ENCODE measurements around the gene ZCCHC17.

The ZCCHC17 gene

GRCh38 chr1:31345635-31346034 is 48.8 kb downstream of the ZCCHC17 start:
- Histone ChIP-seq H3K27me3 (ENCODE audit: insufficient read depth, low read depth, severe bottlenecking) (no peaks in the 10 kb centered on the region), H3K9me3 (ENCODE audit: severe bottlenecking) (no peaks in the 10 kb centered on the region), H3K4me3 (ENCODE audit: low read depth, low read length) (no peak overlapping the region), H3K27ac (no peak overlapping the region), H3K36me3 (peaks cover 22% of the 10 kb centered on the region)
- DNase-seq: no peak
- TF ChIP-seq, protein P1, sequence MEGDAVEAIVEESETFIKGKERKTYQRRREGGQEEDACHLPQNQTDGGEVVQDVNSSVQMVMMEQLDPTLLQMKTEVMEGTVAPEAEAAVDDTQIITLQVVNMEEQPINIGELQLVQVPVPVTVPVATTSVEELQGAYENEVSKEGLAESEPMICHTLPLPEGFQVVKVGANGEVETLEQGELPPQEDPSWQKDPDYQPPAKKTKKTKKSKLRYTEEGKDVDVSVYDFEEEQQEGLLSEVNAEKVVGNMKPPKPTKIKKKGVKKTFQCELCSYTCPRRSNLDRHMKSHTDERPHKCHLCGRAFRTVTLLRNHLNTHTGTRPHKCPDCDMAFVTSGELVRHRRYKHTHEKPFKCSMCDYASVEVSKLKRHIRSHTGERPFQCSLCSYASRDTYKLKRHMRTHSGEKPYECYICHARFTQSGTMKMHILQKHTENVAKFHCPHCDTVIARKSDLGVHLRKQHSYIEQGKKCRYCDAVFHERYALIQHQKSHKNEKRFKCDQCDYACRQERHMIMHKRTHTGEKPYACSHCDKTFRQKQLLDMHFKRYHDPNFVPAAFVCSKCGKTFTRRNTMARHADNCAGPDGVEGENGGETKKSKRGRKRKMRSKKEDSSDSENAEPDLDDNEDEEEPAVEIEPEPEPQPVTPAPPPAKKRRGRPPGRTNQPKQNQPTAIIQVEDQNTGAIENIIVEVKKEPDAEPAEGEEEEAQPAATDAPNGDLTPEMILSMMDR (IDR thresholded peaks at IDR 0.05; ENCODE audit: low read depth, low read length): no peak

DNA sequence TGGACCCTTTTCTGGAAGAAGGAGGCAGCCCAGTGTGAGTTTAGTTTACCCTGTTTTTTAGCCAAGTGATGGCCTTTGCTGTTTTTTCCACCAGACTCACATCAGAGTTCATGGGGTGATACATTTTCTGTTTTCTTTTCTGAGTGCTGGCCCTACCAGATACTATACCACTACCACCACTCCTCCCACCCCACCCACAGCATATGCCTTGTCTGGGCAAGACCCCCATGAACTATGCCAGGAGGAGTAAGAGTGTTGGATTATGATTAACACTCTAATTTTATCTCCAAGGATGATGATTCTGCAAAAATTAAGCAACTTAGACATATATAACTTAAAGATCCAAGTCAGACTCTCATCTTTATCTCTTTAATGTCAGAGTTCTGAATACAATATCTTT is 50.0 kb downstream of the ZCCHC17 start:
- TF ChIP-seq, protein P1 (IDR thresholded peaks at IDR 0.05; ENCODE audit: low read depth, low read length): no peak
- Histone ChIP-seq H3K36me3 (peaks cover 29% of the 10 kb centered on the region), H3K9me3 (ENCODE audit: severe bottlenecking) (no peaks in the 10 kb centered on the region), H3K27ac (no peak overlapping the region), H3K27me3 (ENCODE audit: insufficient read depth, low read depth, severe bottlenecking) (no peaks in the 10 kb centered on the region), H3K4me3 (ENCODE audit: low read depth, low read length) (no peak overlapping the region)
- DNase-seq: no peak

- Histone ChIP-seq H3K9me3 (ENCODE audit: severe bottlenecking) (no peaks in the 10 kb centered on the region), H3K27me3 (ENCODE audit: insufficient read depth, low read depth, severe bottlenecking) (no peaks in the 10 kb centered on the region), H3K27ac (no peak overlapping the region), H3K4me3 (ENCODE audit: low read depth, low read length) (no peak overlapping the region), H3K36me3 (peaks cover 38% of the 10 kb centered on the region)
- TF ChIP-seq, protein P1 (IDR thresholded peaks at IDR 0.05; ENCODE audit: low read depth, low read length): no peak
- DNase-seq: no peak
Observed at GRCh38 chr1:31348449-31348848, 51.6 kb downstream of the ZCCHC17 start.

DNA sequence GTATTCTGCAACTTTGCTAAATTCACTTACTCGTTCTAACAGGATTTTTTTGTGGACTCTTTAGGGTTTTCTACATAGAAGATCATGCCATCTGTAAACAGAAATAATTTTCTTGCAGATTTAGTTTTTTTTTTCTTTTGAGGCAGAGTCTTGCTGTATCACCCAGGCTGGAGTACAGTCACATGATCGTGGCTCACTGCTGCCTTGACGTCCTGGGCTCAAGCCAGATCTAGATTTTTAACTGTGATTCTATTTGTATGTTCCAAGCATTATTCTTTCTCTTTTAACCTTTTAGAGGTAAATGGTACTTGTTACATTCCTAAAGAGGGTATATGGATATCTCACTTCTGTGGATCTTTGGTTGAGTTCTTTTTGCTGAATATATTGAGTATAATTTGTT is 57.5 kb downstream of the ZCCHC17 start:
- peaks cover 41% of the 10 kb centered on the region for H3K36me3 ChIP-seq
- TF ChIP-seq, protein P1 (IDR thresholded peaks at IDR 0.05; ENCODE audit: low read depth, low read length): no peak

DNA sequence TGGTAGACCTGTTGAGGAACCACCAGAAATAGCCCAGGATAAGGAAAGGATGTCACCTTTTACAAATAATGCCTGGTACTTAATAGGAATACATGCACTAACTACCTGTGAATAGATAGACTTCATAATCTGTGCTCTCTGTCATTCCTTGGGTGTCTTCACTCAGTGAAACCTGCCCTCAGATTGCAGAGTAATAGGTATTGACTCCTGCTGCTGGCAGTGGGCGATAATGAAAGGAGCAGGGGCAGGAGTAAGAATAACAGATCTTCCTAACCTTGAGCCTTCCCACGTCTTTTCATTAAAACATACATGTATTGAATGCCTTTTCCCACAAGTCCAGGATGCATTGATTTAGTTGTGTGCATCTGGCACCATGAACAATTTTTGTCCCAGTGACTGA is 59.6 kb downstream of the ZCCHC17 start:
- Histone ChIP-seq H3K27ac (no peak overlapping the region), H3K4me3 (ENCODE audit: low read depth, low read length) (no peak overlapping the region), H3K9me3 (ENCODE audit: severe bottlenecking) (no peaks in the 10 kb centered on the region), H3K36me3 (peaks cover 26% of the 10 kb centered on the region), H3K27me3 (ENCODE audit: insufficient read depth, low read depth, severe bottlenecking) (no peaks in the 10 kb centered on the region)
- TF ChIP-seq, protein P1 (IDR thresholded peaks at IDR 0.05; ENCODE audit: low read depth, low read length): no peak
- DNase-seq: no peak

More for the DNA sequence above, 57.5 kb downstream of the ZCCHC17 start:
- no peak overlapping the region for H3K27ac ChIP-seq
- DNase-seq: no peak
- no peaks in the 10 kb centered on the region for H3K27me3 ChIP-seq (ENCODE audit: insufficient read depth, low read depth, severe bottlenecking)
- no peaks in the 10 kb centered on the region for H3K9me3 ChIP-seq (ENCODE audit: severe bottlenecking)
- no peak overlapping the region for H3K4me3 ChIP-seq (ENCODE audit: low read depth, low read length)

- Histone ChIP-seq H3K27me3 (ENCODE audit: insufficient read depth, low read depth, severe bottlenecking) (no peaks in the 10 kb centered on the region), H3K4me3 (ENCODE audit: low read depth, low read length) (no peak overlapping the region), H3K36me3 (peaks cover 21% of the 10 kb centered on the region), H3K9me3 (ENCODE audit: severe bottlenecking) (no peaks in the 10 kb centered on the region), H3K27ac (no peak overlapping the region)
- TF ChIP-seq, protein P1 (IDR thresholded peaks at IDR 0.05; ENCODE audit: low read depth, low read length): no peak
- DNase-seq: no peak
Observed at GRCh38 chr1:31361607-31362006, 64.8 kb downstream of the ZCCHC17 start.

Data from WERI-Rb-1 (cell line).